Stimulated activated memory B cell treated with anti-CD40 and anti-IgM and Interleukin-4, amounts not matched to agents 10 μg/mL and 1 μg/mL and 100 μg/mL, for 72 hours (primary cell): ENCODE measurements around the gene LTBP2.

Experiments
- ATAC-seq: fragments of 150-1000 bp; cut with Tn5 transposase; 2 replicates; pipeline ENCODE4 v1.10.0; 2021
- H3K27ac Mint-ChIP-seq: one replicate; pipeline ENCODE4 v1.8.0; 2022; ENCODE audit warnings: mild to moderate bottlenecking, mixed read lengths
- H3K27me3 Mint-ChIP-seq: one replicate; pipeline ENCODE4 v1.8.0; 2022; ENCODE audit warnings: mixed read lengths
- H3K36me3 Mint-ChIP-seq: one replicate; pipeline ENCODE4 v1.8.0; 2022; ENCODE audit warnings: mixed read lengths
- H3K4me1 Mint-ChIP-seq: one replicate; pipeline ENCODE4 v1.8.0; 2022; ENCODE audit warnings: mixed read lengths
- H3K4me3 Mint-ChIP-seq: one replicate; pipeline ENCODE4 v1.8.0; 2022; ENCODE audit warnings: mild to moderate bottlenecking, moderate library complexity, mixed read lengths
- H3K9me3 Mint-ChIP-seq: one replicate; pipeline ENCODE4 v1.8.0; 2022; ENCODE audit warnings: mixed read lengths

LTBP2 gene

DNA sequence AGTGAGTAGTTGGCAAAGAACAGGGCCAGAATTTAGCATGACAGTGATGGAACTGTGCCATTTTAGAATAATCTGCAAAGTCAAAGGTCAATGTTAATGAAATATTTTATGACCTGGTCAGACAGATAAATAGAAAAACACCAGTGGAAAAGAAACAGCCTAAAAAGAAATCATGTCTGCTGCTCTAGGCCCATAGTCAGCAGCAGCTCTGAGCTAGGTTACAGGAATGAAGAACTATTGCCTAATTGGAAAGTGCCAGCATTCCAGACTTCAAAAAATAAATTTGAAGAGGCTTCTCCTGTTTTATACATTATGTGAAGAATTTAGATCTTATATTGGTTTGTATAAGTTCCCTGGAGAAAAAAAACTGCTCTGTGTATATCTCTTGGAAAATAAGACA lies 128.7 kb downstream of the LTBP2 start:
- Mint-ChIP-seq H3K4me3 (no peak overlapping the region), H3K27me3 (no peaks in the 10 kb centered on the region), H3K27ac (no peak overlapping the region), H3K36me3 (peaks cover 49% of the 10 kb centered on the region), H3K4me1 (no peaks in the 10 kb centered on the region), H3K9me3 (no peaks in the 10 kb centered on the region)
- ATAC-seq = no peak

- Mint-ChIP-seq H3K9me3 (no peaks in the 10 kb centered on the region), H3K4me3 (no peak overlapping the region), H3K27ac (no peak overlapping the region), H3K36me3 (peaks cover 49% of the 10 kb centered on the region), H3K27me3 (no peaks in the 10 kb centered on the region), H3K4me1 (no peaks in the 10 kb centered on the region)
- no peak for ATAC-seq
Observed at GRCh38 chr14:74482571-74482970, 129.5 kb downstream of the LTBP2 start.

GRCh38 chr14:74480046-74480445 lies 132.0 kb downstream of the LTBP2 start:
- Mint-ChIP-seq H3K9me3 (no peaks in the 10 kb centered on the region), H3K27ac (no peak overlapping the region), H3K4me3 (no peak overlapping the region), H3K4me1 (no peaks in the 10 kb centered on the region), H3K27me3 (no peaks in the 10 kb centered on the region), H3K36me3 (peaks cover 68% of the 10 kb centered on the region)
- no peak for ATAC-seq

DNA sequence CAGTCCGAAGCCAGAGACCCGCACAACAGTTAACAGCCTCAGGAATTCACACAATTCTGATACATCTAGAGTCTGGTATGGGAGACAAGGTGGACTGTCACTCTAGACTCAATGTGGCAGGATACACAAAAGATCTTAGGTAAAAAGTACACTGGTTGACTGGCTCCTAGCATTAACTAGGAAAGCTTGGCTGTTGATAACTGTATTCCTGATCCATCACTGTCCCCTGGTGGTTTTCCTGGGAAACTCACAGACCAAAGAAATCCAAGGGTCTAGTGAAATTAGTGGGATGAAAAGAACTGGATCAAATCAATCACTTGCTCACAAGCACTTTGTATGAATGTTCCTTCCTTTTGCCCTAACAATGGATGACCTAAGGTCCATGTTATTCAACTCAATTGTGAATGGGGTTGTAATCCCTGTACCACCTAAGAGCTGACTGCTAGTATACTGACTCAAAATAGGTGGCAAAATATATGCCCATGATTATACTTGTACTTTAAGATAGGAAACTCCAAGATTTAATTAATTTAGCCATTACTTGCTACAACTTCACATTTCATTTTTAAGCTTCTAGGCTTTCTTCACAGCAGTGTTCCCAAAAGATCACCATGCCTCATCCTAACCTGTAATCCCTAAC lies 132.9 kb downstream of the LTBP2 start:
- H3K27me3 Mint-ChIP-seq = no peaks in the 10 kb centered on the region
- H3K4me3 Mint-ChIP-seq = no peak overlapping the region
- H3K36me3 Mint-ChIP-seq = peaks cover 65% of the 10 kb centered on the region
- ATAC-seq = no peak
- H3K4me1 Mint-ChIP-seq = no peaks in the 10 kb centered on the region
- H3K9me3 Mint-ChIP-seq = no peaks in the 10 kb centered on the region
- no peak overlapping the region for H3K27ac Mint-ChIP-seq

- H3K4me1 Mint-ChIP-seq = no peaks in the 10 kb centered on the region
- H3K4me3 Mint-ChIP-seq = no peak overlapping the region
- no peaks in the 10 kb centered on the region for H3K27me3 Mint-ChIP-seq
- H3K9me3 Mint-ChIP-seq = peaks cover 4% of the 10 kb centered on the region
- no peak for ATAC-seq
- peaks cover 68% of the 10 kb centered on the region for H3K36me3 Mint-ChIP-seq
- H3K27ac Mint-ChIP-seq = peak overlapping the region; percentile 4
Observed at GRCh38 chr14:74476607-74477006, 135.4 kb downstream of the LTBP2 start.

- H3K36me3 Mint-ChIP-seq = peaks cover 64% of the 10 kb centered on the region
- H3K27ac Mint-ChIP-seq = no peak overlapping the region
- no peaks in the 10 kb centered on the region for H3K27me3 Mint-ChIP-seq
- H3K4me3 Mint-ChIP-seq = no peak overlapping the region
- ATAC-seq = no peak
- peaks cover 4% of the 10 kb centered on the region for H3K9me3 Mint-ChIP-seq
- no peaks in the 10 kb centered on the region for H3K4me1 Mint-ChIP-seq
Observed at GRCh38 chr14:74476107-74476506, 135.9 kb downstream of the LTBP2 start.

DNA sequence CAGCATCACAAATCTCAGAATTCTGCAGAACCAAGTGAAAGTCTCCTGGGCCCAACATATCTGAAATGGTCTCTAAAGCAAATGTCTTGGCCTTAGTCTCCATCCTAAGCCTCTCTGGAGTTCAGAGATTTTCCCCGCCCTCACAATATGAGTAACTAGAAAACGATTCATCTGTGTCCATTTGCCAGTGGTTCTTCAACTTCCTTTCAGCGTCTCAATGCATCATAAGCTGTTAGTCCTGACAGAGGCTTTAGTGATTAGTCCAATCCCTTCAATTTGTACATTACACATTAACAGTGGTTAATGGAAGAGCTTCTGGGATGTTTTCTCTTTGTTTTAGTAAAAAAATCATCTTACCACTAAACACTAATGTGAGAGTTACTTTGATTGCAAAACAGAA lies 136.4 kb downstream of the LTBP2 start:
- no peak overlapping the region for H3K4me3 Mint-ChIP-seq
- no peak overlapping the region for H3K27ac Mint-ChIP-seq
- H3K9me3 Mint-ChIP-seq = peaks cover 4% of the 10 kb centered on the region
- no peaks in the 10 kb centered on the region for H3K4me1 Mint-ChIP-seq
- ATAC-seq = no peak
- H3K36me3 Mint-ChIP-seq = peaks cover 60% of the 10 kb centered on the region
- H3K27me3 Mint-ChIP-seq = no peaks in the 10 kb centered on the region

GRCh38 chr14:74474376-74474775 lies 137.7 kb downstream of the LTBP2 start:
- Mint-ChIP-seq H3K36me3 (peaks cover 51% of the 10 kb centered on the region), H3K27ac (no peak overlapping the region), H3K27me3 (no peaks in the 10 kb centered on the region), H3K4me1 (no peaks in the 10 kb centered on the region), H3K4me3 (no peak overlapping the region), H3K9me3 (peaks cover 4% of the 10 kb centered on the region)
- ATAC-seq = no peak

- Mint-ChIP-seq H3K27ac (no peak overlapping the region), H3K4me1 (no peaks in the 10 kb centered on the region), H3K4me3 (no peak overlapping the region), H3K9me3 (peaks cover 4% of the 10 kb centered on the region), H3K36me3 (peaks cover 48% of the 10 kb centered on the region), H3K27me3 (no peaks in the 10 kb centered on the region)
- ATAC-seq = no peak
Observed at GRCh38 chr14:74472601-74473000, 139.4 kb downstream of the LTBP2 start.

- H3K4me1 Mint-ChIP-seq = no peaks in the 10 kb centered on the region
Observed at GRCh38 chr14:74469548-74470518, 142.2 kb downstream of the LTBP2 start.

GRCh38 chr14:74468513-74468912 lies 143.5 kb downstream of the LTBP2 start:
- Mint-ChIP-seq H3K4me1 (no peaks in the 10 kb centered on the region), H3K4me3 (no peak overlapping the region), H3K9me3 (peaks cover 4% of the 10 kb centered on the region), H3K27me3 (no peaks in the 10 kb centered on the region), H3K36me3 (peaks cover 17% of the 10 kb centered on the region), H3K27ac (no peak overlapping the region)
- no peak for ATAC-seq

More at GRCh38 chr14:74469548-74470518, 142.2 kb downstream of the LTBP2 start:
- Mint-ChIP-seq H3K4me3 (no peak overlapping the region), H3K36me3 (peaks cover 29% of the 10 kb centered on the region), H3K27me3 (no peaks in the 10 kb centered on the region), H3K9me3 (peaks cover 4% of the 10 kb centered on the region), H3K27ac (no peak overlapping the region)
- ATAC-seq = no peak

DNA sequence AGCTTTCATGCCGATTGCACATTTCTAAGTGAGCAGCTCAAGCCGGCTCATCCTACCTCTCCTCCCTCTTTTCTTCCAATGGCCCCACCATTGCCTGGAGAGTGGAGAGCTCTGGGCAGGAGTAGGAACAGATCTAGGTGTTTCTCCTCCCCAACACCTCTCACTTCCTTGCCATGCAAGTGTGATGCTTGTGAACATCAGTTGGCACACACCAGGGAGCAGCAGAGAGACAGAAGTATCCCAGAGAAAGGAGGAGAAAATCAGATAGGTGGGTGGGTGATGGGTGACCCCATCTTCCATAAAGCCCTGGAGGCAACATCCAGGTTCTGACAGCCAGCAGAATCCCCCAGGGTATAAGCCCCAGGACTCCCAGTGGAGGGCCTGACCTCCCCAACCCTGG lies 146.7 kb downstream of the LTBP2 start:
- H3K27me3 Mint-ChIP-seq = peaks cover 6% of the 10 kb centered on the region
- ATAC-seq = no peak
- no peaks in the 10 kb centered on the region for H3K9me3 Mint-ChIP-seq
- peaks cover 3% of the 10 kb centered on the region for H3K4me1 Mint-ChIP-seq
- H3K4me3 Mint-ChIP-seq = no peak overlapping the region
- no peak overlapping the region for H3K27ac Mint-ChIP-seq
- no peaks in the 10 kb centered on the region for H3K36me3 Mint-ChIP-seq

DNA sequence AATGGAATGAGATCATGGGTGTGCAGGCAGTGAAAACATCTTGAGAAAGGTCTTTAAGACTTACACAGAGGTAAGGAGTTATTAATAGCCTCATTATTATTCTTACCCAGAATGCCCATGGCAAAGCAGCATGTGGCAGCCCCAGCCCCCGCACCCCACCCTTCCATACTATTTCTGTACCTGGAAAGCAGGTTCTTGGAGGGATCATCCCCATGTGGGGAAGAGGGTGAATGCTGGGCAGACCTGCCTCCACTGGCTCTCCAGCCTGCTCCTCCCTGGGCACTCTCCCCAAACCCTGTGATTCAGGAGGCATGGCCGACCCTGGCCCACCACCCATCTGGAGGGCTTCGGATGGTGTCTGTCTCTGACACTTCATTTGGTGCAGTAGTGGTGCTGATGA lies 147.3 kb downstream of the LTBP2 start:
- Mint-ChIP-seq H3K4me3 (no peak overlapping the region), H3K27ac (no peak overlapping the region), H3K9me3 (no peaks in the 10 kb centered on the region), H3K36me3 (no peaks in the 10 kb centered on the region), H3K4me1 (peaks cover 8% of the 10 kb centered on the region), H3K27me3 (peaks cover 11% of the 10 kb centered on the region)
- no peak for ATAC-seq

DNA sequence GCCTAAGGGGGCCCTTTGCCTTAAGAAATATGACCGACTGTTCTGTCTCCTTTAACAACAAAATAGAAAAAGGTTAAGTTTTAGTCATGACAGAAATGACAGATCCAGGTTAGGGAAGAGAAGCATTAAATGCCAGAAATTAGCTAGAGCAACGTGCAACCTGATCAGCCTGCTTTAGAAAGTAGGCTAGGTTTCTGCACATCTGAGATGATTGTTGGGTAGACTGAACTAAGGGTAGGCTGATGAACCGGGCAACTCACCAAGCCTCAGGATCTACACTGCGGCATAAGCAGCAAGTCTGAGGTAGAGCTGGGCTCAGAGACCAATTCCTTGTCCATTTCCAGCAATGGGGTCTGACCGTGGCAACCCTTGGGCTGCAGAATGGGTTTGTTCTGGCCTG lies 148.3 kb downstream of the LTBP2 start:
- peaks cover 10% of the 10 kb centered on the region for H3K4me1 Mint-ChIP-seq
- no peak for ATAC-seq
- H3K9me3 Mint-ChIP-seq = no peaks in the 10 kb centered on the region
- no peak overlapping the region for H3K4me3 Mint-ChIP-seq
- H3K27ac Mint-ChIP-seq = no peak overlapping the region
- peaks cover 14% of the 10 kb centered on the region for H3K27me3 Mint-ChIP-seq
- no peaks in the 10 kb centered on the region for H3K36me3 Mint-ChIP-seq

DNA sequence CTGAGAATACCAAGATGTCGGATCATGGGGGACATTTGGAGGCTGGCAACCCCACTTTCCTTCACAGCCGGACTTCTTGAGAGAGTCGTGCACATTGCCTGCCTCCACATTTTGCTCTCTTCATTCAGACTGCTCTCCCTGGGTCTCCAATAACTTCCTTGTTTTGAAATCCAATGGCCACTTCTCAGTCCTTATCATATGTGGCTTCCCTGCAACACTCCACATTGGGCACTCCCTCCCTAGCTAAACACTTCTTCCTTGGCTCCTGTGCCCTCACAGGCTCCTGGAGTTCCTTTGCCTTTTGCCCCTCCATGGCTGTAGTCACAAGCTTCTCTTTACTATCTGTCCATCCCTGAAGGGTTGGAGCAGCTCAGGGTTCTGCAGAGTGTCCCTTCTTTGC lies 149.0 kb downstream of the LTBP2 start:
- H3K27ac Mint-ChIP-seq = no peak overlapping the region
- no peaks in the 10 kb centered on the region for H3K9me3 Mint-ChIP-seq

DNA sequence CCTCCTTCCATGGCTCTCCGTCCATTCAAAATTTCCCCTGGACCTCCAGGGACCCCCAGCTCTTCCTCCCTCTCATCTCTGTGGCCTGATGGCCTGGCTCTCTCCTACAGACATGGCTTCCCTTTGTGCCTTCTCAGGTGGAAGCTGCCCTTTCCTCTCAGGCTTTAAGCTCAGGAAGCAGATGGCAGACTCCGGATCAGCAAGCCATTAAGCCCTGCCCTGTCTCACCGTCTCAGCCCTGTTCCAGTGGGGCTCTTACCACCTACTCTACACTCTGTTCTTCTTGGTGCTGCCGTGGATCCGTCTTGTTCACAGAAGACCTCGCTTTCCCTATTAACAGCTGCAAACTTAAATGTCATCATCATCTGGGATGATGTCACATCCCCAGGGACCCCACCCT lies 152.1 kb downstream of the LTBP2 start:
- Mint-ChIP-seq H3K4me1 (peaks cover 10% of the 10 kb centered on the region), H3K27me3 (peaks cover 21% of the 10 kb centered on the region), H3K4me3 (no peak overlapping the region), H3K9me3 (no peaks in the 10 kb centered on the region), H3K27ac (no peak overlapping the region), H3K36me3 (no peaks in the 10 kb centered on the region)
- ATAC-seq = no peak

More for the DNA sequence above, 149.0 kb downstream of the LTBP2 start:
- ATAC-seq = no peak
- peaks cover 10% of the 10 kb centered on the region for H3K4me1 Mint-ChIP-seq
- no peak overlapping the region for H3K4me3 Mint-ChIP-seq
- H3K27me3 Mint-ChIP-seq = peaks cover 14% of the 10 kb centered on the region
- no peaks in the 10 kb centered on the region for H3K36me3 Mint-ChIP-seq
